GM12878 (cell line): ENCODE data around the gene COQ8B. TPM values are rescaled to one million over a fixed set of nuclear protein-coding genes. Genes with fewer than 3 reads are reported as not detected.

ENCODE experiments used
- BCL3 ChIP-seq: IDR thresholded peaks from 2 replicates; pipeline ENCODE4 v1.6.1; 2011; ENCODE audit warnings: borderline replicate concordance, low read depth, mild to moderate bottlenecking, moderate library complexity, low read length; ENCODE audit not compliant: insufficient read depth, poor library complexity, severe bottlenecking
- CEBPB ChIP-seq, 2 experiments: fragments of 150-350 bp in 1 of 2; IDR thresholded peaks; 2 replicates each; pipeline ENCODE4 v1.6.1; 2012 to 2014; ENCODE audit warnings: low read depth in 2 of 2, low read length in 2 of 2, borderline replicate concordance in 1 of 2, inconsistent platforms in 1 of 2
- CHD2 ChIP-seq: IDR thresholded peaks from 2 replicates; pipeline ENCODE4 v1.6.1; 2011; ENCODE audit warnings: low read depth, low read length, improper control_type of control experiment, borderline replicate concordance
- CTCF ChIP-seq, 3 experiments: IDR thresholded peaks in 2 of 3; conservative IDR thresholded peaks in 1 of 3; 2 replicates each; pipeline ENCODE4 v1.5.1; 2011; ENCODE audit warnings: low read depth in 3 of 3, low read length in 3 of 3, mild to moderate bottlenecking in 3 of 3, control low read depth in 2 of 3, moderate library complexity in 2 of 3, inconsistent platforms in 1 of 3, mixed read lengths in 1 of 3; ENCODE audit not compliant: control insufficient read depth in 2 of 3, insufficient read depth in 1 of 3; ENCODE audit errors: extremely low read depth in 1 of 3
- FOXK2 ChIP-seq: fragments of 450-650 bp; IDR thresholded peaks from 2 replicates; pipeline ENCODE4 v1.6.1; 2017; ENCODE audit warnings: mild to moderate bottlenecking, moderate library complexity
- FOXM1 ChIP-seq: IDR thresholded peaks from 2 replicates; pipeline ENCODE4 v1.6.1; 2012; ENCODE audit warnings: low read depth, mild to moderate bottlenecking, inconsistent platforms, low read length, moderate library complexity
- JUND ChIP-seq: IDR thresholded peaks from 2 replicates; pipeline ENCODE4 v1.6.1; 2012; ENCODE audit warnings: low read depth, mild to moderate bottlenecking, low read length, improper control_type of control experiment, moderate library complexity
- MEF2B ChIP-seq: fragments of 450-650 bp; IDR thresholded peaks from 2 replicates; pipeline ENCODE4 v1.6.1; 2018; ENCODE audit warnings: mild to moderate bottlenecking, moderate library complexity; ENCODE audit not compliant: partially characterized antibody, poor library complexity, severe bottlenecking
- PBX3 ChIP-seq: IDR thresholded peaks from 2 replicates; pipeline ENCODE4 v1.6.1; 2011; ENCODE audit warnings: mild to moderate bottlenecking, low read depth, low read length, moderate library complexity; ENCODE audit not compliant: insufficient replicate concordance
- PML ChIP-seq: IDR thresholded peaks from 2 replicates; pipeline ENCODE4 v1.6.1; 2012; ENCODE audit warnings: low read length, inconsistent platforms
- SP1 ChIP-seq: IDR thresholded peaks from one replicate; pipeline ENCODE4 v1.6.1; 2011; ENCODE audit warnings: low read depth, low read length
- SPI1 ChIP-seq: IDR thresholded peaks from 2 replicates; pipeline ENCODE4 v1.6.1; 2011; ENCODE audit warnings: low read depth, mild to moderate bottlenecking, low read length, moderate library complexity, borderline replicate concordance; ENCODE audit not compliant: insufficient read depth
- USF1 ChIP-seq: IDR thresholded peaks from 2 replicates; pipeline ENCODE4 v1.6.1; 2011; ENCODE audit warnings: borderline replicate concordance, low read depth, mild to moderate bottlenecking, moderate library complexity, mixed read lengths, low read length; ENCODE audit not compliant: insufficient read depth; ENCODE audit errors: extremely low read length
- YY1 ChIP-seq: IDR thresholded peaks from 2 replicates; pipeline ENCODE4 v1.6.1; 2011; ENCODE audit warnings: low read depth, mild to moderate bottlenecking, low read length
- ZBED1 ChIP-seq: IDR thresholded peaks from 2 replicates; pipeline ENCODE4 v1.6.1; 2016; ENCODE audit warnings: borderline replicate concordance
- ZBTB33 ChIP-seq: fragments of 450-650 bp; IDR thresholded peaks from 2 replicates; pipeline ENCODE4 v1.6.1; 2017; ENCODE audit warnings: mild to moderate bottlenecking
- ZNF207 ChIP-seq: fragments of 450-650 bp; IDR thresholded peaks from 2 replicates; pipeline ENCODE4 v1.6.1; 2014; ENCODE audit warnings: antibody characterized with exemption, mild to moderate bottlenecking, borderline replicate concordance
- polyA plus RNA-seq, 11 experiments: library from polyadenylated mRNA; depleted of rRNA in 4 of 11; unstranded in 6 of 11; stranded (reverse) in 5 of 11; fragments of >200 nt; fragmentation: Nextera tagmentation in 4 of 11; fragmentation: Illumina TruSeq in 1 of 11; extraction: Ambion mirVana in 4 of 11; extraction: Trizol in 1 of 11; gene quantifications; 1 replicate in 1 of 11; 2 replicates in 10 of 11; pipeline versions ENCODE4 v1.2.1 to v1.2.3, GENCODE V29; 2011 to 2016; ENCODE audit warnings: inconsistent platforms in 2 of 11, missing spikeins in 2 of 11, low read depth in 1 of 11
- total RNA-seq, 4 experiments: library from RNA; depleted of rRNA in 3 of 4; stranded (reverse); fragments of >200 nt in 3 of 4; fragmentation: Illumina TruSeq in 1 of 4; extraction: Trizol in 1 of 4; gene quantifications; 2 replicates each; pipeline versions ENCODE4 v1.2.1 to v1.2.3, GENCODE V29; 2013 to 2021

The COQ8B gene
- total and polyA plus RNA-seq, 10 of the 15 experiments (the other 5 are each of a cell fraction or from before 2014, with no cell fraction given) = 0.39 to 37.1 (median 16.8) TPM

- TF ChIP-seq MEF2B = peak; percentile 93
- no peak for TF ChIP-seq JUND
- TF ChIP-seq PML = no peak
- no peak for TF ChIP-seq SPI1
- TF ChIP-seq CHD2 = peak; percentile 39
- TF ChIP-seq ZBTB33 = no peak
- TF ChIP-seq YY1 = peak; percentile 99
- no peak for TF ChIP-seq BCL3
- no peak for TF ChIP-seq FOXM1
- peak; percentile 73; the same call in 1 of the 2 replicates for TF ChIP-seq ZNF207
- TF ChIP-seq CTCF (IDR thresholded peaks at IDR 0.05 in 2 of 3, conservative IDR thresholded peaks at IDR 0.05 in 1 of 3; ENCODE audit: control insufficient read depth in 2 of 3, extremely low read depth in 1 of 3, insufficient read depth in 1 of 3, low read depth in 3 of 3, low read length in 3 of 3) = no peak
- no peak; the same call in 1 of the 2 replicates for TF ChIP-seq ZBED1
- TF ChIP-seq CEBPB (IDR thresholded peaks at IDR 0.05; ENCODE audit: borderline replicate concordance in 1 of 2, low read depth in 2 of 2, low read length in 2 of 2) = peak in 1 of 2 experiments; percentile 71; a peak in 1 of 4 replicates
- TF ChIP-seq SP1 = peak; percentile 93
- TF ChIP-seq USF1 = peak; percentile 94
- peak; percentile 56 for TF ChIP-seq FOXK2
- TF ChIP-seq PBX3 = peak; percentile 59
Observed at GRCh38 chr19:40750058-40750873, 33.6 kb upstream of the COQ8B start, which contains the start of gene ACTMAP (continued).
